Tibial nerve (tissue), 4 donors: Measurements from ENCODE around the gene CPNE8.

ENCODE experiments used
- CTCF ChIP-seq, 5 experiments: fragments of 200-600 bp in 3 of 5; fragments of 450-650 bp in 2 of 5; sonication (generic) in 3 of 5; IDR thresholded peaks; one replicate each; pipeline ENCODE4 v1.5.1; 2016 to 2019; ENCODE audit warnings: antibody characterized with exemption in 5 of 5, mild to moderate bottlenecking in 3 of 5, moderate library complexity in 2 of 5
- EP300 ChIP-seq, 2 donors: sonication (generic); formaldehyde crosslinking; IDR thresholded peaks; one replicate each; pipeline ENCODE4 v1.6.1; 2017; ENCODE audit warnings: antibody characterized with exemption in 2 of 2, mild to moderate bottlenecking in 1 of 2

GRCh38 chr12:38838056-38838850 is 67.1 kb downstream of the CPNE8 start:
- no peak for TF ChIP-seq CTCF (IDR thresholded peaks at IDR 0.05)
- TF ChIP-seq EP300 (IDR thresholded peaks at IDR 0.05), result no peak
